Activated naive CD4-positive, alpha-beta T cell treated with anti-CD3 and anti-CD28 coated beads, Interleukin-2, amount 50 U/mL, for 24 hours (primary cell): Measurements from ENCODE around the gene STARD5.

Experiments used
- H3K27ac Mint-ChIP-seq: one replicate; pipeline ENCODE4 v1.8.0; 2021; ENCODE audit warnings: mild to moderate bottlenecking, mixed read lengths
- H3K27me3 Mint-ChIP-seq: one replicate; pipeline ENCODE4 v1.8.0; 2021; ENCODE audit warnings: mixed read lengths
- H3K36me3 Mint-ChIP-seq: one replicate; pipeline ENCODE4 v1.8.0; 2021; ENCODE audit warnings: mixed read lengths
- H3K4me1 Mint-ChIP-seq: one replicate; pipeline ENCODE4 v1.8.0; 2021; ENCODE audit warnings: mixed read lengths
- H3K4me3 Mint-ChIP-seq: one replicate; pipeline ENCODE4 v1.8.0; 2021; ENCODE audit warnings: mild to moderate bottlenecking, mixed read lengths
- H3K9me3 Mint-ChIP-seq: one replicate; pipeline ENCODE4 v1.8.0; 2021; ENCODE audit warnings: mixed read lengths

Gene STARD5

DNA sequence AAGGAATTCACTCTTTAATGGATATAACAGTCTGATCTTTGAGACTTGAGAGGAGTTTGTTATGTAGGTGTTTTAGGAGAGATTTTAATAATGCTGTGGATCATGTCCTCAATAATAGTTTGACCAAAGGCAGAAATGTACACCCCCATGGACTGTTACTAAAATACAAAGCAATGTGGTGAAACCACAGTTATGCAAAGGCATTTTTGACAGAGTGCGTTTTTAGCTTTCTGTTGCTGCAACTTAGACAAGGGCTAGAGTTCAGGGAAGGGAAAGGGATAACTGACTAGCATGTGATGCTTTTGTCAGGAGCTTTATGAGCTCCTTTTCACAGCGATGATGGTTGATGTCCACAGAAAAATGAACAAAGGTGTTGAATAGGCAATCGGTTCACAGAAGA, 3.6 kb upstream of the STARD5 start:
- Mint-ChIP-seq H3K27ac (no peak overlapping the region), H3K4me1 (peaks cover 59% of the 10 kb centered on the region), H3K4me3 (no peak overlapping the region), H3K36me3 (no peaks in the 10 kb centered on the region), H3K27me3 (no peaks in the 10 kb centered on the region), H3K9me3 (no peaks in the 10 kb centered on the region)

DNA sequence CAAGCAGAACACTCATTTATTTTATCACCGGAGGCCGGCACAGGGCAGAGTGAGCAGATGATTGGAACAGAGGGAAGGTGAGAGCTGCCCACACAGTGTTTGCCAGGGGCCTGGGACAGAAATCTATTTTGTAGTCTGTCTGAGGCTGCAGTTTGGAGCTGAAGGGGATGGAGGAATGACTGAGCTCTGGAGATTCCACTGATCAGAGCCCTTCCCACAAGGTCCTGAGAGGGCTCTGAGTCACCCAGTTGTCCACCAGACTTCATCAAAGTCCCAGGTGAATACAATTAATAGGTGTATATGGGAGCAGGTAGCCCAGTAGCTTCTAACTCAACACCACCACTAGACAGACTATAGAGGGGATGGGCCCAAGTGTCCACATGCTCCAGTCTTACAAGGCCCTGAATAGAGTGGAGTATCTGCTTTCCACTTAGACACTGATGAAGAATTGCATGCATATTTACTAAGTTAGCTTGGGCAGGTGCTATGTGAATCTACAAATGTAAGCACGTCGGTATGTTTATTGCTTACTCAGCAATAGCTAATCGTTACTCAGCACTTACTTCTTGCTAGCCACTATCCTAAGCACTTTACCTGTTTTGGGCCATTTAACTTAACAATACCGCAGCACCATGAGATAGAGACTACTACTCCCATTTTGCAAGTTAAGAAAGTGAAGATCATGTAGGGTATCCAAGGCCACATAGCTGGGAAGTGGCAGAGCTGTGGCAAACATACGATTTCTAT, 2.7 kb upstream of the STARD5 start:
- Mint-ChIP-seq H3K36me3 (no peaks in the 10 kb centered on the region), H3K9me3 (no peaks in the 10 kb centered on the region), H3K4me1 (peaks cover 64% of the 10 kb centered on the region), H3K27me3 (no peaks in the 10 kb centered on the region), H3K27ac (no peak overlapping the region), H3K4me3 (no peak overlapping the region)

DNA sequence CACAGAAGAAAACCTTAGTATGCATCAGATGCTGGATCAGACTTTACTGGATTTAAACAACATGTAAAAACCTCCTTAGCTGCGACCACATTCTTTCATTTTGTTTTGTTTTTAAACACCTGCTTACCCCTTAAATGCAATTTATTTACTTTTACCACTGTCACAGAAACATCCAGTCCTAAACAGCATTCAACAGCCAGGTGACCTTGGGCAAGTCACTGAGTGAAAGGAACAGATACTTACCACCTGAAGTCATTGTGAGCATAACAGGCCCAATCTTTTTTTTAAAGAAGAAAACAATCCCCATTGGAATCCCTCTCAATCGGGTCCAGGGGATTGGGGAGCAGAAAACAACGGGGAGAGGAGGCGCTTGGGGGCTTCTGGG, 390 bp downstream of the STARD5 start:
- H3K9me3 Mint-ChIP-seq: no peaks in the 10 kb centered on the region
- peak overlapping the region; percentile 88 for H3K27ac Mint-ChIP-seq
- no peaks in the 10 kb centered on the region for H3K27me3 Mint-ChIP-seq
- H3K36me3 Mint-ChIP-seq: no peaks in the 10 kb centered on the region
- peaks cover 52% of the 10 kb centered on the region for H3K4me1 Mint-ChIP-seq
- peak overlapping the region; percentile 97 for H3K4me3 Mint-ChIP-seq

DNA sequence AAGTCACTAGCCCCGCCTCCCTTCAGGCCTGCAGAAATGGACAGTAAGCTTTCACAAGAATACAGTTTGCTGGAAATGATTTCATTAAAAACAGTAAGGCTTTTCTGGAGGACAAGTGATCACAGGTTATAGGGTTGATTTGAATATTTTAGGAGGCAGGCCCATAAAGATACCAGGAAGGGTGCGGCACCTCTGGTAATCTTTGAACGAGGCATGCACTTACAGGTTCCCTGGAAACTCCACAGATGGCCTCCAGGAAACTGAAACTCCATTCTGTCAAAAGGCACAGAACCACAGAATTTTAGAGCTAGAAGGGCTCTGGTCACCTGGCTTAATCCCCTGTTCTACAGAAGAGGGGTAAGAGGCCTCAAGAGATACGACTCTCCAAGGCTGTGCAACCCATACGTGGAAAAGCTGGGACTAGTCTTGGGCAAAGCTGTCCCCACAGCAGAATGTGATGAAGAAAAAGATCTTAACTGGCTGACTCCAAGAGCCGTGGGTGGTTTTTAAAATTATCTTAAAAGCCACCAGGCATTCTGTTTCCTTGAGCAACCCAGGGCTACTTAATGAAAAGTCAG, 1.2 kb downstream of the STARD5 start:
- H3K4me3 Mint-ChIP-seq: peak overlapping the region; percentile 78

DNA sequence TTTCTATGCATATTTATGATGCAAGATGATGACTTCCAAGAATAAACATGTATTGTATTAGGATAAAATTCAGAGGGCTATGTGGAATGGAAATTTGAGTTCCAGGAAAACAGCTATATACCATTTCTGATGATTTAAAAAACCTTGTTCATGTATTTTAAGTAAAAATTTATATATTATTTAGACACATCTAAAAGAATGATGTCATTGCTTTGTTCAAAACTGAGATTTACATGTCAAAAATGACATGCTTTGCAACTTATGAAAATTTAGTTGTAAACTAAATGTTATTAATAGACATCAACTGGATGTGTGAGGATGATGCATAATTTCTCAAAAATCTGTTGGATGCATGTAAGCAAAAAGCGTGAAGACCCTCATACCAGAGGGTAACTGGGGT, 2.3 kb downstream of the STARD5 start:
- peaks cover 45% of the 10 kb centered on the region for H3K4me1 Mint-ChIP-seq
- no peaks in the 10 kb centered on the region for H3K36me3 Mint-ChIP-seq
- peak overlapping the region; percentile 51 for H3K4me3 Mint-ChIP-seq
- H3K27me3 Mint-ChIP-seq: no peaks in the 10 kb centered on the region
- H3K9me3 Mint-ChIP-seq: no peaks in the 10 kb centered on the region
- no peak overlapping the region for H3K27ac Mint-ChIP-seq

More for the DNA sequence above, 1.2 kb downstream of the STARD5 start:
- Mint-ChIP-seq H3K36me3 (no peaks in the 10 kb centered on the region), H3K9me3 (no peaks in the 10 kb centered on the region), H3K27ac (no peak overlapping the region), H3K4me1 (peaks cover 55% of the 10 kb centered on the region), H3K27me3 (no peaks in the 10 kb centered on the region)

DNA sequence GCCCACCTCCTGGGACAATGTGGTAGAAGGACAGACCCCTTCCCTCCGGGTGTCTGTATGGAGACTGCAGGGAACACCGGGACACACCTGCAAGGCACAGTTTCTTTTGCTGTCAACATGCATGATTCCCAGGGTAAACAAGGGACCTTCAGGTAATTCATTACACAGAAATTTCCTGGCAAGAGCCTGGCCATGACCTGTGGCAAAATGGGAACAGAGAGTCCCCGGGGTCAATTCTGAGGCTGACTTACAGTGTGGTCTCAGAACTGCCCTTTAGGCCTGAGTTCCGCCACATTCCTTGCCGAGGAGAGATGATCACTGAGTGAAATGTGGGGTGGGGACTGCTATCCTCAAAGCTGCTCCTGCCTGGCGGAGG, 6.3 kb downstream of the STARD5 start:
- Mint-ChIP-seq H3K4me1 (peaks cover 57% of the 10 kb centered on the region), H3K27me3 (no peaks in the 10 kb centered on the region), H3K9me3 (no peaks in the 10 kb centered on the region), H3K27ac (no peak overlapping the region), H3K36me3 (peaks cover 7% of the 10 kb centered on the region), H3K4me3 (no peak overlapping the region)

DNA sequence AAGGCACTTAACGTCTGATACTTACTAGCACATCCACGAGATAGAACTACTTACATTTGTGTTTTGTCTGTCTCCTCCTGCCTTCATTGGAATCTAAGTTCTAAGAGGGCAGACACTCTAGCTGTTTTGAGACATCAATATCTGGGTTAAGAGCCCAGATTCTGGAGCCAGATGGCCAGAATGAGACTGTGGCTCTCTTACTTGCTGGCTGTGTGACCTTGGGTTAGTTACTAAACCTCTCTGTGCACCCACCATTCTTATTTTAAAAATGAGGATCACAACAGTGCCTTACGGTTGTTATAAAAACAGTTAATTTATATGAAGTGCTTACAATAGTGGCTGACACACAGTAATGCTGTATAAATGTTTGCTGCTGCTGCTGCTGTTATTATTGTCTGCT, 7.7 kb downstream of the STARD5 start:
- no peaks in the 10 kb centered on the region for H3K27me3 Mint-ChIP-seq
- no peaks in the 10 kb centered on the region for H3K9me3 Mint-ChIP-seq
- H3K4me3 Mint-ChIP-seq: peak overlapping the region; percentile 9
- H3K4me1 Mint-ChIP-seq: peaks cover 61% of the 10 kb centered on the region
- peaks cover 12% of the 10 kb centered on the region for H3K36me3 Mint-ChIP-seq
- peak overlapping the region; percentile 86 for H3K27ac Mint-ChIP-seq

DNA sequence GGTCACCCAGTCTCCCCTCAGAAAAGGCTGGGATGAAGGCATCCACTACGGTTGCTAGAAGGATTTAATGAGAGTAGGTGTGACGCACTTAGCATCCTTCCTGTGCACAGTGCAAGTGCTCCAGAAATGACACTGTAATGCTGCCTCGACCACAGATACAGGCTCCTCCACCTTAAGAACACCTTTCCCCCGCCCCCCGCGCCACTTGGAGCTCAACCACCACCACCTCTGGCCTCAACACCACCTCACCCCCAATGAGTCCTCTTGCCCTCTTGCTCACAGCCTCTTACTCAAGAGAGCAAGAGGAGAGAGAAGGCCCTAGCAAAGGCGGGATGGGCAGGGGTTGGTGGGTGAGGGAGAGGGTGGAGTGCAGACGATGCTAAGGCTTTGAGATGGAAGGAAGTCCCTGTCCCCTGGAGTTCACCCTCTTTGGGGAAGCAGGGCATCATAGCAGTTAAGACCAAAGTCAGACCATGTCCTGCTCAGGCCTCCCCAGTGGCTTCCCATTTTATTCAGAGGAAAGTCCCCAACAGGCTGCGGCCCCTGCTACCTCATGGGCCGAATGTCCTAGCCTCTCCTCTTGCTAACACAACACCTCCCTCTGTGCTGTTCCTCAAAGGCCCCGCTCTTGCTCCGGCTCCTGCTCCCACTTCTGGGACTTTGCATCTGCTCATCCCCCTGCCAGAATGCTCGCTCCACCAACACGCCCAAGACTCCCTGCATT, 8.3 kb downstream of the STARD5 start:
- no peaks in the 10 kb centered on the region for H3K27me3 Mint-ChIP-seq
- peaks cover 68% of the 10 kb centered on the region for H3K4me1 Mint-ChIP-seq
- H3K9me3 Mint-ChIP-seq: no peaks in the 10 kb centered on the region
- H3K4me3 Mint-ChIP-seq: peak overlapping the region; percentile 9
- H3K27ac Mint-ChIP-seq: peak overlapping the region; percentile 86
- H3K36me3 Mint-ChIP-seq: peaks cover 14% of the 10 kb centered on the region

DNA sequence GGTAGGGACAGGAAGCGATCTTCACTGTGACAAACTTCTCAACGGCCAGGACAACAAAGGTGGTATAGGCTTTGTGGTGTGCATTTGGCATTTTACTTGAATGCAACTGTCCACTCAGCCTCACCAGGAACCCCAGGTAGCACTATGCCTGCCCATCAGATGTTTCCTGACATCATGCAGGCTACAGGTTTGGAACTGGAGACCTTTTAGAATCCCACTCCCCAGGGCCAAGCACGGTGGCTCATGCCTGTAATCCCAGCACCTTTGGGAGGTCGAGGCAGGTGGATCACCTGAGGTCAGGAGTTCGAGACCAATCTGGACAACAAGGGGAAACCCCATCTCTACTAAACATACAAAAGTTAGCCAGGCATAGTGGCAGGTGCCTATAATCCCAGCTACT, 9.6 kb downstream of the STARD5 start:
- no peaks in the 10 kb centered on the region for H3K27me3 Mint-ChIP-seq
- H3K27ac Mint-ChIP-seq: peak overlapping the region; percentile 98
- peaks cover 23% of the 10 kb centered on the region for H3K36me3 Mint-ChIP-seq
- H3K4me1 Mint-ChIP-seq: peaks cover 80% of the 10 kb centered on the region
- no peaks in the 10 kb centered on the region for H3K9me3 Mint-ChIP-seq
- no peak overlapping the region for H3K4me3 Mint-ChIP-seq

DNA sequence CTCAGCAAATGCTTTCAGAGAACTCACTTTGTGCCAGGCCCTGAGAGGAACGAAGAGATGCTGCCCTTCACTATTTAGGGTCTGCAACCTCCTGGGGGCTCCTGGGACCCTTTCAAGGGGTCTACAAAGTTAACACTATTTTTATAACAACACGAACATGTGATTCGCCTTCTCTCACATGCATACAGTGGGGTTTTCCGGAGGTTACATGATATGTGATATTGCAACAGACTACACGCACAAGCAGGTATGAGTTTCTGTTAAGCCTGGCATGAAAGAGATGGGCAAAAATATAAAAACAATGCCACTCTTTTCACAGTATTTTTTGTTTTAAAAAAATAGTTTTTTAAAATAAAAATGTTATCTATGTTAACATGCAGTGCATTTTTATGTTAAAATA, 10.3 kb downstream of the STARD5 start:
- H3K27me3 Mint-ChIP-seq: no peaks in the 10 kb centered on the region
- no peak overlapping the region for H3K4me3 Mint-ChIP-seq
- H3K4me1 Mint-ChIP-seq: peaks cover 81% of the 10 kb centered on the region
- peaks cover 28% of the 10 kb centered on the region for H3K36me3 Mint-ChIP-seq
- no peaks in the 10 kb centered on the region for H3K9me3 Mint-ChIP-seq
- H3K27ac Mint-ChIP-seq: peak overlapping the region; percentile 98

DNA sequence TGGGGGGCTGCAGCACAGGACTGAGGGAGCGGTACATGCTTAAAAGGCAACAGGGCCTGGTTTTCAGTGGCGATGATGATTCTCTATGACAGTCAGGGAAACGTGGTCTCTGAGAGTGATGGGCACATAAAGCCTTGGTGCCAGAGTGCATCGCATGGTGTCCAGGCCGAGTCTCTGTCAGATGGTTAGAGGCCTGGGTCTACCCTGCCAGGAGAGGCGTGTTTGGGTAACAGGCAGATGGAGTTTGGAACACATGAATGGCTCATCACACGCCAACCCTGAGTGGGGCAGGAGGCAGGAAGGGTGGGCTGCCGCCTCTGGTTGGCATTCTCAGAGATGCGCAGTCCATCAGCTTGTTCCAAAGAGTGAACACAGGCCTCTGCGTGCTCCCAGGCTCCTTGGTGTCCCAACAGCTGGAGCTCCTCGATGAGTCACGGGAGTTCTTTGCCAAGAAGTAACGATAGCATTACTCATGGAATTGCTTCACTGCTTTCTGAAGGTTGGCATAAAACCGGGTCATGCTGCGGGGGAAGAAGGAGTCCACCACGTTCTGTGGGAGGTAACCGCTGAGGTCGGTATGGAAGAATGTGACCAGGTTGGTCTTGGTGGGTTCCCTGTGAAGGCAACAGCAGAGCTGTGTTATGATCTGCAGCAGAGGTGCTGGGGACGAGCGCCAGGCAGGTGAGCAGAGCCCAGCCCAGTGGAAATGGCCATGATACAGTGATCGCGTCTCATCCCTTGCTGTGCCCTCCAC, 11.0 kb downstream of the STARD5 start:
- Mint-ChIP-seq H3K4me1 (peaks cover 77% of the 10 kb centered on the region), H3K4me3 (no peak overlapping the region), H3K27ac (peak overlapping the region; percentile 92), H3K27me3 (no peaks in the 10 kb centered on the region), H3K36me3 (peaks cover 28% of the 10 kb centered on the region), H3K9me3 (no peaks in the 10 kb centered on the region)

DNA sequence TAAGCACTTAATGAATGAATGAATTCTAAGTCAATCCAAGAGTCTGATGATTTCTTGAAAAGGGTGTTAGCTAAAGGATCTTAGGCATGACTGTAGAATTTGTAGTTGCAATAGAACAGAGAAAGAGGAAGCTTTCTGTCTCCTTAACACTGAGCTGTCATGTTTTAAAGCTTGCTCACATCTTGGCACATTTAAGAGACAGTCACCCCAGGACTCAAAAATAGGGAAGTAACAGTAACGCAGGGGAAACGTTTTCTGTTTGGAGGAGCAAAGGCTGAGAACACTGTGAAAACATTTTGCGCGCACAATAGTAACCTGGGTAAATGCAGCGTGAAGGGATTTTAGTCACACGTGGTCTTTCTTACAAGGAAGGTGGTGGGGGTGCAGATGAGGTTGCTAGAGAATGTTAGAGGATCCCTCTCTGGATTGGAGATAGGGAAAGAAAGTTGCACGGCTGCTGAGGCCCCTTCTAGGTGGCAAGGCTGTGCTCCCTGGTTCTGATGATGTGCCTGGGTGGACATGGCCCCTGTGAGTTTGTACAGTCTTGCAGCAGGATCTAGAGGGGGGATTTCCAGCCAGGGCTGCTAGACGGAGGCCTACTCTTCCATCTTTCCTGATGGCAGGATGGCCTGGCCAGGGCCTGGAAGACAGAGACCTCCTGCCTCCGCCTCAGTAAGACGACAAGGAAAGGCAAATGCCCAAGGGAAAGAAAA, 12.0 kb downstream of the STARD5 start:
- H3K4me1 Mint-ChIP-seq: peaks cover 85% of the 10 kb centered on the region
- no peaks in the 10 kb centered on the region for H3K9me3 Mint-ChIP-seq
- H3K27me3 Mint-ChIP-seq: no peaks in the 10 kb centered on the region
- H3K4me3 Mint-ChIP-seq: peak overlapping the region; percentile 41
- peaks cover 30% of the 10 kb centered on the region for H3K36me3 Mint-ChIP-seq
- peak overlapping the region; percentile 92 for H3K27ac Mint-ChIP-seq

DNA sequence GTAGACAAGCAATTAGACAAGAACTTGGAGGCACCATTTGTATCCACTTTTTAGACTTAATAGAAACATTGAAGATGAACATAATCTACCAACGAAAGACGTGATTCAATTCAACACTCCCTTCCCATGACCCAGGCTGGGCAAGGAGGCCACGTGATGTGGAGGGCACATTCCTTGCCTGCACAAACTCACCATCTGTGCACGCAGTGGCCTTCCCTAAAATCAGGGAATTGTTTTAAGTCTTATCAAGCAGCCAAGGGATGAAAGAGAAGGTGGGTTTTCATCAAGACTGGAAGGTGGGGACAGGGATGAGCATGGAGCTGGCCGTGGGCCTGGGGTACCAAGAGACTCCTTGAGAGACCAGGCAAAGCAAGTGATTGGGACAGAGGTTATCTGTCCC, 13.5 kb downstream of the STARD5 start:
- Mint-ChIP-seq H3K36me3 (peaks cover 36% of the 10 kb centered on the region), H3K9me3 (no peaks in the 10 kb centered on the region), H3K4me1 (peaks cover 86% of the 10 kb centered on the region), H3K27me3 (no peaks in the 10 kb centered on the region), H3K4me3 (no peak overlapping the region), H3K27ac (peak overlapping the region; percentile 92)

DNA sequence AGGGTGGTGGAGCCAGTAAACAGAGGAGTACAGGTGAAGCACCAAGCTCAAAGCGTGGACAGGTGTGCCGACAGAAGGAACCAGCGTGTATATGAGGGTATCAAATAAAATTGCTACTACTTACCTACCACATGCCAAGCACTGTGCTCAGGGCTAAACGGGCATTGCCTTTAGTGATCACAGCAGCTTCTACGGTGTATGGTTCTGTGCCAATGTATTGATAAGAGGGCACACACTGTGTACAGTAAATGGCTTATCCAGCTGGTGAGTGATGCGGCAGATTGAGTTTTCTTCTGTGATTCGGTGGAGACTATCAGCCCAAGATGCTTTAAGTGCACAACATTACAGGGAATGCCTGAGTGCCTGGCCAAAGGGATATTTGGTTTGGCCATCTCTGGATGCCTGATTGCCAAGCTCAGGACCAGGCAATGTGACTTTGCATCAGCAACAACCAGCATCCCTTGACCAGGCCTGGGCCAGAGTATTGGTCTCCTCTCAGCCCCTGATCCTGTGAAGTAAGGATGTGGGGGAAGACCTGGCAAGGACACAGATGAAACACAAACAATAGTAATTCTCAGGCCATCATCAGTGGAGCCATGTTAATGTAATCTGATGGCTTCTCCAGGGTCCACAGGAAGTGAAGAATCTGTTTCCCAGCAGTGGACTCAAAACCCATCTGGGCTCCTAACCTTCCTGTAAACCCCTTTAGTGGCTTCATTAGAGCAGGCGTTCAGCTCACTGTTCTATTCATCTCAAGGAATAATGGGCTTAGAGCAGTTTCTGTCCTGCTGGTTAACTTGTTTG, 14.1 kb downstream of the STARD5 start:
- Mint-ChIP-seq H3K36me3 (peaks cover 36% of the 10 kb centered on the region), H3K4me1 (peaks cover 85% of the 10 kb centered on the region), H3K9me3 (no peaks in the 10 kb centered on the region), H3K27me3 (no peaks in the 10 kb centered on the region), H3K4me3 (no peak overlapping the region), H3K27ac (peak overlapping the region; percentile 90)
